ENCODE results near the gene GLYR1. TPM values are rescaled to one million over a fixed set of nuclear protein-coding genes. Genes with fewer than 3 reads are reported as not detected.

GLYR1 gene
- total and polyA plus RNA-seq, 9 of the 15 experiments (the other 6 are each of a cell fraction or from before 2014, with no cell fraction given) = 6.7 to 99.2 (median 60.2) TPM

DNA sequence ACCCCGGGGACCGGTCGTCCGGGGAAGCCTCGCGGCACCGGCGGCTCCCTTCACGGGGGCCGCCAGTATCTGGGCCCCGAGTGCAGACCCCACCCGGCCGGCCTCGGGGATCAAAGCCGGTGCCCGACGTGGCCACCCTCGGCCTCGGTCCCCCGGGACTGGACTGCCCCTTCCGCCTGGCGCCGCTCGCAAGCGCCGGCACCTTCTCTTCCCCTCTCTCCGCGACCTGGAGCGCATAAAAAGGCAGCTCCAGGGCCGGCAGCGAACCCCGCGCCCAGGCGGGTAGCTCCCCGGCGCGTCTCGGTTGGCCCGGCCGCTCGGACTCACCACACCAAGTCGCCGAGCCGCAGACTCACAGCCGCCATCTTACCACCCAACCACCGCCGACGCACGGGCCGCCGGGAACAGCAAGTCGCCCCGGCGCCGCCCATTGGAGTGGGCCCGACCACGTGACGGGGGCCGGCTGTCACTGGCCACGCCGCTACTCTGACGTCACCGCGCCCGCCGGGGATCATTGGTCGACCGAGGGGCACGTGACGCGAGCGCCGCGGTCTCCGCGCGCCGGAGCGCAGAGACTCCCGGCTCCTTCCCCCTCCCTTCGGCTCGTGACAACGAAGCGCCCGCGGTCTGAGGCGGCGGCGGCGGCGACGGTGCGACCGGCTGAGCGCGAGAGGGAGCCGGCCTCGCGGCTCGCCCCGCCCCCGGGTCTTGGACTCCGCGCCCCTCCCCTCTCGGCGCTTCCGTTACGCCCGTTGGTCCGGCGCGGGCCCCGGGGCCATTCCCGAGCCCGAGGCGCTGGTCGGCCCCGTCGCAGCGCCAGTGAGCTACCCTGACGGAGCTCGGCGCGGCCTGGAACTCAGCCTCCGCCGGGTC, at the start of gene GLYR1, which contains the start of gene UBN1 (continued):
- TF ChIP-seq LEF1 (IDR thresholded peaks at IDR 0.05) = no peak
- no peak for TF ChIP-seq ZBED1 (IDR thresholded peaks at IDR 0.05)
- TF ChIP-seq, protein P1, sequence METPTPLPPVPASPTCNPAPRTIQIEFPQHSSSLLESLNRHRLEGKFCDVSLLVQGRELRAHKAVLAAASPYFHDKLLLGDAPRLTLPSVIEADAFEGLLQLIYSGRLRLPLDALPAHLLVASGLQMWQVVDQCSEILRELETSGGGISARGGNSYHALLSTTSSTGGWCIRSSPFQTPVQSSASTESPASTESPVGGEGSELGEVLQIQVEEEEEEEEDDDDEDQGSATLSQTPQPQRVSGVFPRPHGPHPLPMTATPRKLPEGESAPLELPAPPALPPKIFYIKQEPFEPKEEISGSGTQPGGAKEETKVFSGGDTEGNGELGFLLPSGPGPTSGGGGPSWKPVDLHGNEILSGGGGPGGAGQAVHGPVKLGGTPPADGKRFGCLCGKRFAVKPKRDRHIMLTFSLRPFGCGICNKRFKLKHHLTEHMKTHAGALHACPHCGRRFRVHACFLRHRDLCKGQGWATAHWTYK (CRISPR knock-in tag; IDR thresholded peaks at IDR 0.05) = no peak; the same call in none of the 2 replicates
- TF ChIP-seq FOXP1 (CRISPR knock-in tag; IDR thresholded peaks at IDR 0.05) = peak; percentile 61; the same call in 1 of the 2 replicates
- no peak for TF ChIP-seq CHD1 (IDR thresholded peaks at IDR 0.05; ENCODE audit: low read length)
- no peak for TF ChIP-seq GTF2A2 (tag; IDR thresholded peaks at IDR 0.05)
- TF ChIP-seq, protein P2, sequence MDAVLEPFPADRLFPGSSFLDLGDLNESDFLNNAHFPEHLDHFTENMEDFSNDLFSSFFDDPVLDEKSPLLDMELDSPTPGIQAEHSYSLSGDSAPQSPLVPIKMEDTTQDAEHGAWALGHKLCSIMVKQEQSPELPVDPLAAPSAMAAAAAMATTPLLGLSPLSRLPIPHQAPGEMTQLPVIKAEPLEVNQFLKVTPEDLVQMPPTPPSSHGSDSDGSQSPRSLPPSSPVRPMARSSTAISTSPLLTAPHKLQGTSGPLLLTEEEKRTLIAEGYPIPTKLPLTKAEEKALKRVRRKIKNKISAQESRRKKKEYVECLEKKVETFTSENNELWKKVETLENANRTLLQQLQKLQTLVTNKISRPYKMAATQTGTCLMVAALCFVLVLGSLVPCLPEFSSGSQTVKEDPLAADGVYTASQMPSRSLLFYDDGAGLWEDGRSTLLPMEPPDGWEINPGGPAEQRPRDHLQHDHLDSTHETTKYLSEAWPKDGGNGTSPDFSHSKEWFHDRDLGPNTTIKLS (IDR thresholded peaks at IDR 0.05; ENCODE audit: borderline replicate concordance, low read depth) = peak; percentile 74; the same call in 1 of the 2 replicates
- TF ChIP-seq MBD2 (IDR thresholded peaks at IDR 0.05; ENCODE audit: borderline replicate concordance, low read depth) = peak; percentile 83; the same call in 1 of the 2 replicates
- TF ChIP-seq TAF15 (IDR thresholded peaks at IDR 0.05; ENCODE audit: low read depth, low read length) = no peak
- no peak for TF ChIP-seq CBX8 (IDR thresholded peaks at IDR 0.05; ENCODE audit: borderline replicate concordance, extremely low read depth, low read depth, low read length, poor library complexity, severe bottlenecking)
- TF ChIP-seq, protein P3, sequence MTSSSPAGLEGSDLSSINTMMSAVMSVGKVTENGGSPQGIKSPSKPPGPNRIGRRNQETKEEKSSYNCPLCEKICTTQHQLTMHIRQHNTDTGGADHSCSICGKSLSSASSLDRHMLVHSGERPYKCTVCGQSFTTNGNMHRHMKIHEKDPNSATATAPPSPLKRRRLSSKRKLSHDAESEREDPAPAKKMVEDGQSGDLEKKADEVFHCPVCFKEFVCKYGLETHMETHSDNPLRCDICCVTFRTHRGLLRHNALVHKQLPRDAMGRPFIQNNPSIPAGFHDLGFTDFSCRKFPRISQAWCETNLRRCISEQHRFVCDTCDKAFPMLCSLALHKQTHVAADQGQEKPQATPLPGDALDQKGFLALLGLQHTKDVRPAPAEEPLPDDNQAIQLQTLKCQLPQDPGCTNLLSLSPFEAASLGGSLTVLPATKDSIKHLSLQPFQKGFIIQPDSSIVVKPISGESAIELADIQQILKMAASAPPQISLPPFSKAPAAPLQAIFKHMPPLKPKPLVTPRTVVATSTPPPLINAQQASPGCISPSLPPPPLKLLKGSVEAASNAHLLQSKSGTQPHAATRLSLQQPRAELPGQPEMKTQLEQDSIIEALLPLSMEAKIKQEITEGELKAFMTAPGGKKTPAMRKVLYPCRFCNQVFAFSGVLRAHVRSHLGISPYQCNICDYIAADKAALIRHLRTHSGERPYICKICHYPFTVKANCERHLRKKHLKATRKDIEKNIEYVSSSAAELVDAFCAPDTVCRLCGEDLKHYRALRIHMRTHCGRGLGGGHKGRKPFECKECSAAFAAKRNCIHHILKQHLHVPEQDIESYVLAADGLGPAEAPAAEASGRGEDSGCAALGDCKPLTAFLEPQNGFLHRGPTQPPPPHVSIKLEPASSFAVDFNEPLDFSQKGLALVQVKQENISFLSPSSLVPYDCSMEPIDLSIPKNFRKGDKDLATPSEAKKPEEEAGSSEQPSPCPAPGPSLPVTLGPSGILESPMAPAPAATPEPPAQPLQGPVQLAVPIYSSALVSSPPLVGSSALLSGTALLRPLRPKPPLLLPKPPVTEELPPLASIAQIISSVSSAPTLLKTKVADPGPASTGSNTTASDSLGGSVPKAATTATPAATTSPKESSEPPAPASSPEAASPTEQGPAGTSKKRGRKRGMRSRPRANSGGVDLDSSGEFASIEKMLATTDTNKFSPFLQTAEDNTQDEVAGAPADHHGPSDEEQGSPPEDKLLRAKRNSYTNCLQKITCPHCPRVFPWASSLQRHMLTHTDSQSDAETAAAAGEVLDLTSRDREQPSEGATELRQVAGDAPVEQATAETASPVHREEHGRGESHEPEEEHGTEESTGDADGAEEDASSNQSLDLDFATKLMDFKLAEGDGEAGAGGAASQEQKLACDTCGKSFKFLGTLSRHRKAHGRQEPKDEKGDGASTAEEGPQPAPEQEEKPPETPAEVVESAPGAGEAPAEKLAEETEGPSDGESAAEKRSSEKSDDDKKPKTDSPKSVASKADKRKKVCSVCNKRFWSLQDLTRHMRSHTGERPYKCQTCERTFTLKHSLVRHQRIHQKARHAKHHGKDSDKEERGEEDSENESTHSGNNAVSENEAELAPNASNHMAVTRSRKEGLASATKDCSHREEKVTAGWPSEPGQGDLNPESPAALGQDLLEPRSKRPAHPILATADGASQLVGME (CRISPR knock-in tag; IDR thresholded peaks at IDR 0.05) = no peak
- peak; percentile 88 for TF ChIP-seq NFRKB (IDR thresholded peaks at IDR 0.05; ENCODE audit: low read depth)
- no peak for TF ChIP-seq KLF16 (IDR thresholded peaks at IDR 0.05)
- no peak for TF ChIP-seq IRF2 (CRISPR knock-in tag; IDR thresholded peaks at IDR 0.05)
- TF ChIP-seq HDAC6 (IDR thresholded peaks at IDR 0.05; ENCODE audit: low read depth, low read length) = no peak
- TF ChIP-seq NFIC (IDR thresholded peaks at IDR 0.05) = no peak
- TF ChIP-seq, protein P4, sequence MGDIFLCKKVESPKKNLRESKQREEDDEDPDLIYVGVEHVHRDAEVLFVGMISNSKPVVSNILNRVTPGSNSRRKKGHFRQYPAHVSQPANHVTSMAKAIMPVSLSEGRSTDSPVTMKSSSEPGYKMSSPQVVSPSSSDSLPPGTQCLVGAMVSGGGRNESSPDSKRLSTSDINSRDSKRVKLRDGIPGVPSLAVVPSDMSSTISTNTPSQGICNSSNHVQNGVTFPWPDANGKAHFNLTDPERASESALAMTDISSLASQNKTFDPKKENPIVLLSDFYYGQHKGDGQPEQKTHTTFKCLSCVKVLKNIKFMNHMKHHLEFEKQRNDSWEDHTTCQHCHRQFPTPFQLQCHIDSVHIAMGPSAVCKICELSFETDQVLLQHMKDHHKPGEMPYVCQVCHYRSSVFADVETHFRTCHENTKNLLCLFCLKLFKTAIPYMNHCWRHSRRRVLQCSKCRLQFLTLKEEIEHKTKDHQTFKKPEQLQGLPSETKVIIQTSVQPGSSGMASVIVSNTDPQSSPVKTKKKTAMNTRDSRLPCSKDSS (IDR thresholded peaks at IDR 0.05; ENCODE audit: low read depth, partially characterized antibody) = no peak
- peak; percentile 98 for TF ChIP-seq NFYB (IDR thresholded peaks at IDR 0.05; ENCODE audit: extremely low read depth, insufficient read length)

Measured in K562 (cell line).